Mucosa of stomach (tissue), 1 donor: ENCODE measurements around the gene LRGUK.

Source experiments
- H3K27me3 ChIP-seq: one replicate; pipeline ENCODE4 v1.7.0; 2013; ENCODE audit warnings: mild to moderate bottlenecking, low read length; ENCODE audit not compliant: control insufficient read depth, insufficient read depth
- H3K36me3 ChIP-seq: one replicate; pipeline ENCODE4 v1.7.0; 2013; ENCODE audit warnings: low read length; ENCODE audit not compliant: control insufficient read depth, insufficient read depth
- H3K4me1 ChIP-seq: one replicate; pipeline ENCODE4 v1.7.0; 2013; ENCODE audit warnings: mild to moderate bottlenecking, low read length; ENCODE audit not compliant: control insufficient read depth, insufficient read depth
- H3K4me3 ChIP-seq: one replicate; pipeline ENCODE4 v1.7.0; 2013; ENCODE audit warnings: low read length
- H3K9ac ChIP-seq: one replicate; pipeline ENCODE4 v1.7.0; 2013; ENCODE audit warnings: mild to moderate bottlenecking, low read length, moderate library complexity
- H3K9me3 ChIP-seq: one replicate; pipeline ENCODE4 v1.7.0; 2013; ENCODE audit warnings: mild to moderate bottlenecking, low read length, moderate library complexity; ENCODE audit not compliant: control insufficient read depth
- donor health status: Pancreatic carcinoma.

The LRGUK gene

GRCh38 chr7:134129856-134130523 is 2.9 kb downstream of the LRGUK start:
- Histone ChIP-seq H3K4me1 (no peaks in the 10 kb centered on the region), H3K4me3 (no peak overlapping the region), H3K9me3 (no peaks in the 10 kb centered on the region), H3K27me3 (no peaks in the 10 kb centered on the region), H3K9ac (no peak overlapping the region), H3K36me3 (no peaks in the 10 kb centered on the region)

- no peak overlapping the region for H3K4me3 ChIP-seq
- H3K36me3 ChIP-seq: no peaks in the 10 kb centered on the region
- H3K9me3 ChIP-seq: no peaks in the 10 kb centered on the region
These were observed 6.9 kb downstream of the LRGUK start for GRCh38 chr7:134134004-134134403.

GRCh38 chr7:134140889-134141867 is 14.0 kb downstream of the LRGUK start:
- Histone ChIP-seq H3K9me3 (no peaks in the 10 kb centered on the region), H3K4me1 (no peaks in the 10 kb centered on the region), H3K9ac (no peak overlapping the region), H3K27me3 (no peaks in the 10 kb centered on the region), H3K4me3 (no peak overlapping the region), H3K36me3 (no peaks in the 10 kb centered on the region)

More at GRCh38 chr7:134134004-134134403, 6.9 kb downstream of the LRGUK start:
- no peaks in the 10 kb centered on the region for H3K4me1 ChIP-seq
- H3K27me3 ChIP-seq: no peaks in the 10 kb centered on the region
- H3K9ac ChIP-seq: no peak overlapping the region

GRCh38 chr7:134141868-134142264 is 14.7 kb downstream of the LRGUK start:
- H3K27me3 ChIP-seq: no peaks in the 10 kb centered on the region
- no peaks in the 10 kb centered on the region for H3K36me3 ChIP-seq
- H3K4me1 ChIP-seq: no peaks in the 10 kb centered on the region
- no peaks in the 10 kb centered on the region for H3K9me3 ChIP-seq
- no peak overlapping the region for H3K9ac ChIP-seq
- no peak overlapping the region for H3K4me3 ChIP-seq

DNA sequence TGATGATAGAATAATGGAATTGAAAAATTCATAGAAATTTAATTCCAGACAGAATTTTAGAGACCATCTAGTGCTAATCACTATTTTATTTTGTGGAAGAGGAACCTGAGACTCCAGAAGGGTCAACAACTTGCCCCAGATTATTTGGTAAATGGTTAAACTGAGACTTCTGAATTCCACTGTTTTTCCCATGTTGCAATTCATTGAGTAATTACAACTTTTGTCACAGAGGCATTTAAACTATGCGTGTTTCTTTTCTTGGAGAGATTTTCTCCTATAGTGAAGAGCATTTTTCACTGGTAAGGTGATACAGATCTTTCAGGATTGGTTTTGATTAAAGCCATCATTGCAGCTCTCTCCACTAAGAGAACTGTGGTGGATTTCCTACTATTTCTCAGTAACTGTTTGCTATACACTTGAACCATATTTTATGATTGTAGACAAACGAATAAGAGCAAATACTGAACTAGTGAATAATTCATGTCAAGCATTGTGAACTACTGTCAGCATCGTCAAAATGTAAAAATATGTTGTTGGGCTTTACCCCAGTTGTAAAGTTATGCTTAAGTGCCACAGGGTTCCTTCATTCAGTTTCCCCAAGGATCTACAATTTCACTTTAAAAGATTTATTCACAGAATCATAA is 26.5 kb downstream of the LRGUK start:
- Histone ChIP-seq H3K9me3 (no peaks in the 10 kb centered on the region), H3K36me3 (no peaks in the 10 kb centered on the region), H3K27me3 (no peaks in the 10 kb centered on the region), H3K4me3 (no peak overlapping the region), H3K4me1 (no peaks in the 10 kb centered on the region), H3K9ac (no peak overlapping the region)

DNA sequence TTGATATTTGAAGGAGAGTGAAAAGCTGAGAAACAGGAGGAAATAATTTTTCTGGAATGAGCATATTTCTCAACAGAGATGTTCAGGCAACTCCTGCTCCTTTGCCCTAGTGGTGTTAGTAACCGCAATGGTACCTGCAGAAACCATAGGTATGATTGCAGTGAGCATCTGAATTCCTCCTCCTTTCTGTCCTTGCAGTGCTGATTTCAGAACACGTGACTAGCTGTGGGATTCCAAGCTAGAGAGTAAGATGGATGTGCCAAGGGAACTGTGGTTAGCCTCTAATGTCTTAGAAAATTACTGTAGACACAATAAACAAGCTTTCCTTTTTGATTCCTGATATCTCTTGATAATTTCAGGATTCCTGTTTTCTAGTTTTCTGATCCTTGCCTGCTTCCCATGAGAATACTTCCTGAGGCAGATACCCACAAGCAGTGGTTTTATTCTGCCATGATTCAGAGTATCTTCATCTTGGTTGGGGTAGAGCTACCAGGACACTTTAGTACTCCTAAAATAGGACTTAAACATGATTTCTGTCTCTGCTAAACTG is 27.5 kb downstream of the LRGUK start:
- H3K4me3 ChIP-seq: no peak overlapping the region
- no peaks in the 10 kb centered on the region for H3K36me3 ChIP-seq
- H3K9me3 ChIP-seq: no peaks in the 10 kb centered on the region
- H3K4me1 ChIP-seq: no peaks in the 10 kb centered on the region
- no peak overlapping the region for H3K9ac ChIP-seq
- no peaks in the 10 kb centered on the region for H3K27me3 ChIP-seq

DNA sequence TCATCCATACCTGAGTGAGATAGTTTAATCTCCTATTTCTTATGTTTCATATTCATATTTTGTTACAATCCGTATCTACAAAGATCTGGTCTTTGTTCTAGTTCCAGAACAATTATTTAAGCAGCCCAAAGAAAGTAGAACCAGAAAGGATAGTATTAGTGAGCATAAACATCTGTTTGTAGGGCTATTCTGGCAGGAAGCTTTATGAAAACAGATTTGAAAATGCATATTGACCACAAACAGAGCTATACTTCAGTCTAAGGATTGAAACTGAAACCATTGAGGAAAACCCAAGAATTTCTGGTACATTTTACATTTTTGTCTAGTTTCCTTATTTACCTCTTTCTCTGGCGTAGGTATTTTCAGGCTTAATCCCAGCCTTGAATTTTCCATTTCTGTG is 28.1 kb downstream of the LRGUK start:
- Histone ChIP-seq H3K9ac (no peak overlapping the region), H3K9me3 (no peaks in the 10 kb centered on the region), H3K4me3 (no peak overlapping the region), H3K36me3 (no peaks in the 10 kb centered on the region), H3K4me1 (no peaks in the 10 kb centered on the region), H3K27me3 (no peaks in the 10 kb centered on the region)

DNA sequence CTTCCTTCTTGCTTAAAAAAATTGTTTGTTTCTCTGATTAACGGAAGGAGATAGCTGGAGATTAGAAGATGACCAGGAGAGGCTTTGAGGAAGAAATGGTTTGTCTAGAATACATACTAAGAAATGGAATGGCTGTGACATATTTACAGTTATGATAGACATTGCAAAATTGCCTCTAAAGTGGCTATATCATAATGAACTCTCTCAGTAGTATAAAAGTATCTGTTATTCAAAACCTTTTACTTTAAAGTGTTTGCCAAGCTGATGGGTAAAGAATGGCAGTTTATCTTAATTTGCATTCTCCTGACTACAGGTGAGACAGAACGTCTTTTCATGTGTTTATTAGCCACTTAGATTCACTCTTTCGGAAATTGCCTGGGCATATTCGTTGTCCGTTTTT is 28.7 kb downstream of the LRGUK start:
- Histone ChIP-seq H3K9ac (no peak overlapping the region), H3K4me1 (no peaks in the 10 kb centered on the region), H3K36me3 (no peaks in the 10 kb centered on the region), H3K4me3 (no peak overlapping the region), H3K27me3 (no peaks in the 10 kb centered on the region), H3K9me3 (no peaks in the 10 kb centered on the region)

- Histone ChIP-seq H3K4me1 (no peaks in the 10 kb centered on the region), H3K9ac (no peak overlapping the region), H3K27me3 (no peaks in the 10 kb centered on the region)
These were observed 38.1 kb downstream of the LRGUK start for GRCh38 chr7:134165252-134165651.

GRCh38 chr7:134167250-134167649 is 40.1 kb downstream of the LRGUK start:
- Histone ChIP-seq H3K27me3 (no peaks in the 10 kb centered on the region), H3K4me3 (no peak overlapping the region), H3K36me3 (no peaks in the 10 kb centered on the region), H3K4me1 (no peaks in the 10 kb centered on the region), H3K9ac (no peak overlapping the region), H3K9me3 (no peaks in the 10 kb centered on the region)

More at GRCh38 chr7:134165252-134165651, 38.1 kb downstream of the LRGUK start:
- Histone ChIP-seq H3K36me3 (no peaks in the 10 kb centered on the region), H3K4me3 (no peak overlapping the region), H3K9me3 (no peaks in the 10 kb centered on the region)

DNA sequence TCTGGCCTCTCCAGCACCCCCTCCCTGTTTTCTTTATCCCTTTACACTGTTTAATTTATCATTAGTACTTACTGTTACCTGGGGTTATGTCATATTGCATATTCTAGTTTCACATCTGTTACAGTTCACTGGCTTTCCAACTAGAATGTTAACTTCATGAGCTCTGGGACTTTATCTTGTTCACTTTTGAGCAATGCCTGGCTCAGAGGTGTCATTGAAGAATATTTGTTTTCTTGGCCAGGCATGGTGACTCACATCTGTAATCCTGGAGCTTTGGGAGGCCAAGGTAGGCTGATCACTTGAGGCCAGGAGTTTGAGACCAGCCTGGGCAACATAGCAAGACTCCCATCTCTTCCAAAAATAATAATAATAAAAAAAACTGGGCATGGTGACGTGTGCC is 40.7 kb downstream of the LRGUK start:
- Histone ChIP-seq H3K27me3 (no peaks in the 10 kb centered on the region), H3K4me1 (no peaks in the 10 kb centered on the region), H3K9me3 (no peaks in the 10 kb centered on the region), H3K9ac (no peak overlapping the region), H3K4me3 (no peak overlapping the region), H3K36me3 (no peaks in the 10 kb centered on the region)
